ENCODE measurements around the gene DOK1. TPM values are rescaled to one million over a fixed set of nuclear protein-coding genes. Genes with fewer than 3 reads are reported as not detected.
A peak's percentile ranks its signal among the peaks of the same experiment; 100 is the strongest.

Gene DOK1
- total RNA-seq, 1 donor: 11.4 TPM

- no peak for TF ChIP-seq CTCF (IDR thresholded peaks at IDR 0.05; ENCODE audit: insufficient read depth, low read length)
- no peak for DNase-seq (ENCODE audit: low read depth)
- H3K4me3 ChIP-seq (ENCODE audit: low read depth, low read length): peak overlapping the region; percentile 17
These were observed 22.9 kb upstream of the DOK1 start for GRCh38 chr2:74531666-74532065.

GRCh38 chr2:74532222-74532621, 22.3 kb upstream of the DOK1 start:
- DNase-seq (ENCODE audit: low read depth): peak; percentile 72
- no peak overlapping the region for H3K4me3 ChIP-seq (ENCODE audit: low read depth, low read length)
- TF ChIP-seq CTCF (IDR thresholded peaks at IDR 0.05; ENCODE audit: insufficient read depth, low read length): peak; percentile 14

GRCh38 chr2:74533464-74533863, 21.1 kb upstream of the DOK1 start:
- H3K4me3 ChIP-seq (ENCODE audit: low read depth, low read length): no peak overlapping the region
- no peak for DNase-seq (ENCODE audit: low read depth)
- TF ChIP-seq CTCF (IDR thresholded peaks at IDR 0.05; ENCODE audit: insufficient read depth, low read length): no peak

- H3K4me3 ChIP-seq (ENCODE audit: low read depth, low read length): no peak overlapping the region
- no peak for TF ChIP-seq CTCF (IDR thresholded peaks at IDR 0.05; ENCODE audit: insufficient read depth, low read length)
- DNase-seq (ENCODE audit: low read depth): no peak
These were observed 20.1 kb upstream of the DOK1 start for GRCh38 chr2:74534411-74534810.

GRCh38 chr2:74535440-74535965, 19.0 kb upstream of the DOK1 start:
- no peak for DNase-seq (ENCODE audit: low read depth)
- no peak overlapping the region for H3K4me3 ChIP-seq (ENCODE audit: low read depth, low read length)
- TF ChIP-seq CTCF (IDR thresholded peaks at IDR 0.05; ENCODE audit: insufficient read depth, low read length): no peak

- no peak for DNase-seq (ENCODE audit: low read depth)
- TF ChIP-seq CTCF (IDR thresholded peaks at IDR 0.05; ENCODE audit: insufficient read depth, low read length): no peak
- H3K4me3 ChIP-seq (ENCODE audit: low read depth, low read length): no peak overlapping the region
These were observed 18.2 kb upstream of the DOK1 start for GRCh38 chr2:74536166-74536950.

Data from fibroblast of the aortic adventitia (primary cell).